Tibial nerve (tissue), 3 donors: ENCODE results near the gene PINK1.

Source experiments
- POLR2A ChIP-seq, 2 donors: fragments of 450-650 bp; IDR thresholded peaks; one replicate each; pipeline ENCODE4 v1.6.1; 2017; ENCODE audit warnings: antibody characterized with exemption in 2 of 2, mild to moderate bottlenecking in 2 of 2, moderate library complexity in 2 of 2
- TF ChIP-seq, protein P1 (sequence below), 5 experiments: fragments of 200-600 bp in 3 of 5; fragments of 450-650 bp in 2 of 5; sonication (generic) in 3 of 5; IDR thresholded peaks; one replicate each; pipeline ENCODE4 v1.5.1; 2016 to 2019; ENCODE audit warnings: antibody characterized with exemption in 5 of 5, mild to moderate bottlenecking in 3 of 5, moderate library complexity in 2 of 5

DNA sequence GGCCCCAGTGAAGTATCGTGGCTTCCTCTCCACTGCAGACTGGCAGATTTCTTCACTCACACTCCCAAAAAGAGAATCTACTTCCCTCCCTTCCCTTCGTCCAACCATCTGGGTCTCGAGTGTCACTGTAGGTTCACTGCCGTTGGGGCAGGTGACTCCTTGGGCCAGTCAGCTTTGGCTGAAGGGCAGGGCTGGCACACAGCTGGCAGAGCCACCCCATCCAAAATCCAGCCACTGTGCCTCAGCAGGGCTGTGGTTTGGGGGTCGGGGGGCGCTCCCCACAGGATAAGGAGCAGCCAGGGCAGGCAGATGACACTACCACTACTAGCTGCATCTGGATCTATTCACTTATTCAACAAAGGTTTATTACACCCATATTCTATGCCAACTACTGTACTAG, 9.8 kb downstream of the PINK1 start:
- TF ChIP-seq, protein P1, sequence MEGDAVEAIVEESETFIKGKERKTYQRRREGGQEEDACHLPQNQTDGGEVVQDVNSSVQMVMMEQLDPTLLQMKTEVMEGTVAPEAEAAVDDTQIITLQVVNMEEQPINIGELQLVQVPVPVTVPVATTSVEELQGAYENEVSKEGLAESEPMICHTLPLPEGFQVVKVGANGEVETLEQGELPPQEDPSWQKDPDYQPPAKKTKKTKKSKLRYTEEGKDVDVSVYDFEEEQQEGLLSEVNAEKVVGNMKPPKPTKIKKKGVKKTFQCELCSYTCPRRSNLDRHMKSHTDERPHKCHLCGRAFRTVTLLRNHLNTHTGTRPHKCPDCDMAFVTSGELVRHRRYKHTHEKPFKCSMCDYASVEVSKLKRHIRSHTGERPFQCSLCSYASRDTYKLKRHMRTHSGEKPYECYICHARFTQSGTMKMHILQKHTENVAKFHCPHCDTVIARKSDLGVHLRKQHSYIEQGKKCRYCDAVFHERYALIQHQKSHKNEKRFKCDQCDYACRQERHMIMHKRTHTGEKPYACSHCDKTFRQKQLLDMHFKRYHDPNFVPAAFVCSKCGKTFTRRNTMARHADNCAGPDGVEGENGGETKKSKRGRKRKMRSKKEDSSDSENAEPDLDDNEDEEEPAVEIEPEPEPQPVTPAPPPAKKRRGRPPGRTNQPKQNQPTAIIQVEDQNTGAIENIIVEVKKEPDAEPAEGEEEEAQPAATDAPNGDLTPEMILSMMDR (IDR thresholded peaks at IDR 0.05) = no peak
- no peak for TF ChIP-seq POLR2A (IDR thresholded peaks at IDR 0.05)
